Stimulated activated CD8-positive, alpha-beta memory T cell treated with anti-CD3 and anti-CD28 coated beads, Interleukin-4, amount 100 ng/mL, for 24 hours (primary cell): ENCODE measurements around the gene SLC35A1.
"Not testable (repeated sequence)": the region's sequence is repeated elsewhere in the genome, so short reads cannot be mapped to it uniquely, and the experiment has no call there.

Experiments
- DNase-seq: peaks from one replicate; pipeline ENCODE4 v3.0.0-alpha.2; 2020; ENCODE audit warnings: low read depth

The SLC35A1 gene, protein sequence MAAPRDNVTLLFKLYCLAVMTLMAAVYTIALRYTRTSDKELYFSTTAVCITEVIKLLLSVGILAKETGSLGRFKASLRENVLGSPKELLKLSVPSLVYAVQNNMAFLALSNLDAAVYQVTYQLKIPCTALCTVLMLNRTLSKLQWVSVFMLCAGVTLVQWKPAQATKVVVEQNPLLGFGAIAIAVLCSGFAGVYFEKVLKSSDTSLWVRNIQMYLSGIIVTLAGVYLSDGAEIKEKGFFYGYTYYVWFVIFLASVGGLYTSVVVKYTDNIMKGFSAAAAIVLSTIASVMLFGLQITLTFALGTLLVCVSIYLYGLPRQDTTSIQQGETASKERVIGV

DNA sequence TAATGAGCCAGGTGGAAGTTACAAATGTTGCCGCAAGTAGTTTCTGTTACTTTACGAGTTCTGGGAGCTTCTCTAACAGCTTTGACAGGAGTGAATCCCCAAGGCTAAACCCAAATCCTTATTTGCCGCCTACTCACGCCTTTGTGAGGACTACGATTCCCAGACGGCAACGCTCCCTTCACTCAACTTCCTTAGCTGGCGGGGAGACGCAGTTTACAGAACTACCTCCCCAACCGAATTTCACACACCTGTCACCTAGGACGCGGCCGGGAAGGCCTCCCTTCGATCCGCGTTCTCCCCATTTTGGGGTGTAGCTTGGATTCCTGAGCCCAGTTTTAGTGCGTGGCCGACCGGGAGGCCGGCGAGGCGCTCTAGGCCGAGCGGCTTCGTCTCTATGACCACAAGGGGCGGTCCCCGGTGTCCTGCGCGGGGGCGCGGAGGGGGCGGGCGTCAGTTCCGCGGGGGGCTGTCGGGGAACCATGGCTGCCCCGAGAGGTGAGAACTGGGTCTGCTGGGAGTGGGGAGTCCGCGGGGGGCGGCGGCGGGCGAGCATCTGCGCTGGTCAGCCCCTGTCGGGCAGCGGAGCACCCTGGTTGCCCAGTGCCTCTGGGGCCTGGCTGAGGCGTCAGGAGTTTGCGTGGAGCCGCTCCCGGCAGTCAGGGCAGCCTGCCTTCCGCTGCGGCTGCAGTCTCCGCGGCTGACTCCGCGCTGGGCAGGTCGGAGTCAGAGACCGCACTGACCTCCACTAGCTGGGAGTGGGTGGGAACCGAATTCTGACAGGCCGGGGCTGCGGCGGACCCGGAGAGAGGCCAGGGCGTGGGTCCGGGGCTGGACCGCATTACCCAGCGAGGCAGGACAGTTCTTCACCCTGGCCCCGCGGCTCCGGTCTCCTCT lies at the start of gene SLC35A1:
Gene SLC35A1, plus strand, starts transcription at position 450 of the 894 bp plus-strand sequence. Its CDS starts 30 bp downstream, at position 480.
- peak; percentile 84 for DNase-seq

- DNase-seq: no peak
These were observed 46.0 kb upstream of the SLC35A1 start for GRCh38 chr6:87426789-87427188.

DNA sequence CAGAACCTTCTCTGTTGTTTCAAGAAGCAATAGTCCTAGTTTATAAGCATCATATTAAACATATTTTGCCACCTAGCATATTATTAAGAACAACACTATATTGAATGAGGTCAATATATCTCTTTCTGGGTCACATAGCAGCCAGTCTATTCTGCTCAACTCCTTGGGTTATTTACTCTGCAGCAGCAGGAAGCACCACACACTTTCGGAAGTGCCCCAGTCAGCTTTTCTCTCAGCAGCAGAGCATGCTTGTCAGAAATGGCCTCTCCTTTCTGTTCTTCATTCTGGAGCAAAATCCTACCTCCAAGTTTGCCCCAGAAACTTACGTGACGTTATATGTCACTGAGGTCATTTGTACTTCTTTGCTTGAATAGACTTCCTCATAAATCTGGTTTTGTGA lies 42.3 kb upstream of the SLC35A1 start:
- no peak for DNase-seq

- DNase-seq: no peak
These were observed 41.5 kb upstream of the SLC35A1 start for GRCh38 chr6:87431263-87431662.

- DNase-seq: no peak
These were observed 36.3 kb upstream of the SLC35A1 start for GRCh38 chr6:87436435-87436834.

- no peak for DNase-seq
These were observed 31.1 kb upstream of the SLC35A1 start for GRCh38 chr6:87441711-87442110.

DNA sequence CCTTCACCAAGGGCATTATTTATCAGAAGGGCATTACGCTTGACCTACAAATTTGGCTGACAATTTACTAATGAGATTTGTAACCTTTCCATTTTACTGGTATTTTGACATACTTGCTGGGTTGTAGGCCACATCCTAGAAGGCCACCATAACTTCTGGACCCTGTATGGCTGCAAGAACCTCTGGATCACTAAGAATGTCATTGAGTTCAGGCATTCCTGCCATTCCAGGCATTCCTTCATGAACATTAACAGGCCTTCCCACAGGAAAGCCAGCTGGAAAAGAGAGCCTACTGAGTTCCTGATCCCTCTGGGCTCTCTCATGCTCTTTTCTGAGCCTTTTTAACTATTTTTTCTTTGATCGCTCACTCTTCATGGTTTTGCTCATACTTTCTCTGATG lies 28.4 kb upstream of the SLC35A1 start:
- DNase-seq: no peak

GRCh38 chr6:87465051-87465450 lies 7.7 kb upstream of the SLC35A1 start:
- DNase-seq: no peak

DNA sequence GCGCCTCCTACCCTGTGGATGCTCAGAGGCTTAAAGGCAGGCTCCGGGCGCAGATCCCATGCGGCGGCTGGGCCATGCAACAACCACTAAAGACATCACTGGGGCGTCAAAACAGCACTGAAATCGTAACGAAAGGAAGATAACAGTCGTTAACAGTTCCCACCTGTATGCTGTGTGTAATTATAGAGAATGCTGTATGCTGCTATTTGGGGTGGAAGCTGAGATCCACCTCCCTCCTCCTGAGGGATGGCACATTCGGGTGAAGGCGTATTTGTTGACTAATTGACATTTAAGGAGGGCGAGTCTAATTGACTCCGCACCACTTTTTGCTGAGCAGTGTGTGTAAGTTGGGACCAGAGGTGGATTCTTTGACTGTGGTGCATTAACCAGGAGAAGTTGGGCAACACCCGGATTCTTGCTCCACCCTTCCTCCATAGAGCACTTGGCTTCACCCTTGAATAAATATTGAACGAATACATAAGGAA lies 687 bp downstream of the SLC35A1 start:
- no peak for DNase-seq

DNA sequence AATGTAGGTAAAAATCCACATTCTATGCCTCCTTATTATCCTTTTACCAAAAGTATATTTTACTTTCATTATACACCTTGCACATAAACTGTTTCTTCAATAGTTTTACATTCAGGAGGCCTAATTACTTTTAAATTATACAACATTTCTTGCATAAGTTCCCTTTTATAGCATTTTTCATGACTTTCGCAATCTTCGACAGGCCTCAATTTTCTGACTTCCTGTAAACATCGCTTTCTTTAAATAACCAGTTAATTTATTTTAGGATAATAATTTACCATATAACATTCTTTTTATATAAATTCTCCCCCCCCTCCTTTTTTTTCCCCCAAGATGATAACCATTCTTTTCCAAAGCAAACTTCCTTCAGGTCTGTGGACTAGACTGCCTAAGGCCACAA lies 9.2 kb downstream of the SLC35A1 start:
- no peak for DNase-seq

- no peak for DNase-seq
These were observed 9.6 kb downstream of the SLC35A1 start for GRCh38 chr6:87482366-87482765.

GRCh38 chr6:87483929-87484328 lies 11.2 kb downstream of the SLC35A1 start:
- no peak for DNase-seq

GRCh38 chr6:87484491-87484890 lies 11.7 kb downstream of the SLC35A1 start:
- no peak for DNase-seq

- no peak for DNase-seq
These were observed 14.8 kb downstream of the SLC35A1 start for GRCh38 chr6:87487555-87487954.

GRCh38 chr6:87489326-87489725 lies 16.6 kb downstream of the SLC35A1 start:
- not testable (repeated sequence) for DNase-seq

DNA sequence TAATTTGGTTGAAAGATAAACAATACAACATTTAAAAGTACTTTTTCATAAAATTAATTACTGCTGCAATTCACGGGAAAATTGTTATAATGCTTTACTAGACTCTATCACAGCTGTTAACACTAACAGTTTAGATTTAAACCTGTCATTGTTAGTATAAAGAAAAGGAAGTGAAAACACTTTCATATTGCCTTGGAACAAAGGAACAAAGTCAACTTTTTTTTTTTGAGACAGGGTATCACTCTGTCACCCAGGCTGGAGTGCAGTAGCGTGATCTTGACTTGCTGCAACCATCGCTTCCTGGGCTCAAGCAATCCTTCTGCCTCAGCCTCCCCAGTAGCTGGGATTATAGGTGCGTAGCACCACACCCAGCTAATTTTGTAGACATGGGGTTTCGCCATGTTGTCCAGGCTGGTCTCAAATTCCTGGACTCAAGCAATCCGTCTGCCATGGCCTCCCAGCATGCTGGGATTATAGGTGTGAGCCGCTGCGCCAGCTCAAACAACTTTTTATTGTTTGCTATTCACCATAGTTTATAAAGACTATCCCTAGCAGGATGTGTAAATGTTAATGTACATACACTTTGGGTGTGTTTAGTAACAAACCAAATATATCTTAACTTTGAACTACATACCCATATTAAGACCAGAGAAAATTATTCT lies 22.1 kb downstream of the SLC35A1 start:
- no peak for DNase-seq

- DNase-seq: no peak
These were observed 25.3 kb downstream of the SLC35A1 start for GRCh38 chr6:87498048-87498447.

GRCh38 chr6:87501809-87502572 lies 29.2 kb downstream of the SLC35A1 start:
- no peak for DNase-seq

DNA sequence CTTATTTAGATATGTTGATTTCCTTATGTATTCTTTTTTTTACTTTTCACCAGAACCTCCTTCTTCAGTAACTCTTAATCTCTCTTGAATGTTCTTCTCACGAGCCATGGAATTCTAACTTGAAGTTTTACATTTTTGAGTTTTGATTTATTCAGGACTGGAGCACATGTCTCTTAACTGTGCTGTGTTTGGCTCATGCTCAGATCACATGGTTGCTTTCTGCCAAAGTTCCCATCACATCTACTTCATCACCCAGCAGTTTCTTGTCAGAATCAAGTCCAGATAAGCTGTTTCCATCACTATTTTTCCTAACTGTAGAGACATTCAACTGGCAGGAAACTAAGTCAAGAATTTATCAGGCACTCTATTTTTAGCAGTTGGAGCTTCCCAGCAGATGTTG lies 31.7 kb downstream of the SLC35A1 start:
- no peak for DNase-seq

GRCh38 chr6:87514831-87515230 lies 42.1 kb downstream of the SLC35A1 start:
- no peak for DNase-seq

- DNase-seq: no peak
These were observed 45.7 kb downstream of the SLC35A1 start for GRCh38 chr6:87518453-87518852.

GRCh38 chr6:87522686-87523085 lies 49.9 kb downstream of the SLC35A1 start:
- DNase-seq: no peak
